Nephron (organoid): Measurements from ENCODE around the gene SLC26A4.

Experiments used
- H3K27ac Mint-ChIP-seq, 3 experiments: 2 replicates each; pipeline ENCODE4 v1.8.0; 2020; ENCODE audit warnings: mixed read lengths in 3 of 3, mild to moderate bottlenecking in 2 of 3, moderate library complexity in 1 of 3
- H3K27me3 Mint-ChIP-seq: 2 replicates; pipeline ENCODE4 v1.8.0; 2021; ENCODE audit warnings: low read depth, mild to moderate bottlenecking, moderate library complexity, mixed read lengths
- H3K36me3 Mint-ChIP-seq: 2 replicates; pipeline ENCODE4 v1.8.0; 2020; ENCODE audit warnings: low read depth, mixed read lengths
- H3K4me1 Mint-ChIP-seq: 2 replicates; pipeline ENCODE4 v1.8.0; 2020; ENCODE audit warnings: mixed read lengths
- H3K4me3 Mint-ChIP-seq, 3 experiments: 2 replicates each; pipeline ENCODE4 v1.8.0; 2020; ENCODE audit warnings: mild to moderate bottlenecking in 3 of 3, mixed read lengths in 3 of 3, moderate library complexity in 2 of 3
- H3K9me3 Mint-ChIP-seq: 2 replicates; pipeline ENCODE4 v1.8.0; 2020; ENCODE audit warnings: mixed read lengths
- CTCF ChIP-seq, 3 experiments: fragments of 200-600 bp; sonication (generic); IDR thresholded peaks; one replicate each; pipeline ENCODE4 v1.5.0; 2021; ENCODE audit warnings: antibody characterized with exemption in 3 of 3; ENCODE audit not compliant: unreplicated experiment in 3 of 3

Gene SLC26A4

DNA sequence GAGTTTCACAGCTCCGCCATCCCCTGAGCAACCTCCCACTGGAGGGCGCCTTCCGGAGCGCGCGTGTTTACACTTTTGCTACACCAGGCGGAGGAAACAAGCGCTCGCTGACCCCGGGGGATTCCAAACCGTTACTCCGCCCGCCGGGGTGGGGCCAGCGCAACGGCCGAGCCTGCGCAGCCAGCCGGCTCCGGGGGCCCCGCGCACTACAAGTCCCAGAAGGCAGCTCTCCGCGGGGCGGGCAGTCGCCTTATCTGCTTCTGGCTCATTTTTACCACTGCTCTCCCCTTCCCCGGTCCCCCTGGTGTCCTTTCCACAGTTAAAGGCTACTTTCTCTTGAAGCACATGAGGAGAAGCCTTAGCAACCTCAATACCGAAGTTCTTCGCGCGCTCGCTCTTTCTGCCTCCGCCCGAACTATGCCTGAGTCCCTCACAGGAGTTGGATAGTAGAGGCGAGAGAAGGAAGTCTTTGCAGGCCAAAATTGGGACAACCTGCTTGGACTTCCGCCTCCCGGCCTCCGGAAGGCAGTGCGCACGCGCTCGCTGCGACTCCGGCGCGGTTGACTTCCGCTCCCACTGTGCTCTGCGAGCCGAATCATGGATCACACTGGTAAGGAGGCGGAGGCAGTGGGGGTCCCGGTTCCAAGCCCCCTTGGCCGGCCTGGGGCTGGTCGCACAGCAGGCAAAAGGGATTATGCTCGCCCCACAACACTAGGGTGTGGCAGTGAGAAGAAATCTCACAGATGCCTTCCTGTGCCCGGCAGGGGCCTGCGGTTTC lies 83.1 kb downstream of the SLC26A4 start, which contains the start of gene CBLL1:
CBLL1 (plus strand) TSS at position 576 of the 778 bp plus-strand sequence; CDS start at position 598, 22 bp downstream.
- Mint-ChIP-seq H3K36me3 (no peaks in the 10 kb centered on the region), H3K4me1 (peaks cover 23% of the 10 kb centered on the region), H3K9me3 (no peaks in the 10 kb centered on the region), H3K4me3 (peak within 1 kb of the TSS; percentile 96 to 100 (median 97)), H3K27ac (peak within 1 kb of the TSS; percentile 99 to 100 (median 100)), H3K27me3 (peaks cover 9% of the 10 kb centered on the region)
- TF ChIP-seq CTCF (IDR thresholded peaks at IDR 0.05; ENCODE audit: unreplicated experiment in 3 of 3) = peak; percentile 58 to 83 (median 79)

DNA sequence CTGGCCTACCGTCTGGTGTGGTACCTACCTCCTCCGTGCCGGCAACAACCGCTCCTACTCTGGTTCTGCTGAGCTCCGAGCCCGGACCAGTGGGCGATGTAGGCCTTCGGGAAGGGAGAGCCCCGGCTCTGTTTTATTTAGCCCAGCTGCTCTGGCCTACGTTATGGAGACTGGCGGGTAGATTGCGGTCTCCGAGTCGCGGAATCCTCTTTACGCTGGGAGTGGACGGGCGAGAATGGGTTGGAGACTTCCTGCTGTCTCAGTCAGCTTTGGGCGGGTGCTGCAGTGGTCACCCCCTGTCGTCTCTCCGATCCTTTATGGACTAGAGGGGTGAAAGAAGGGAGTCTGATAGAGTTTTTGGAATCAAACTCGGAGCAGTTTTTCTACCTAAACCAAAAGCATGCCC lies 83.7 kb downstream of the SLC26A4 start:
- peaks cover 6% of the 10 kb centered on the region for H3K27me3 Mint-ChIP-seq
- no peaks in the 10 kb centered on the region for H3K36me3 Mint-ChIP-seq
- peak overlapping the region; percentile 99 to 100 (median 100) for H3K27ac Mint-ChIP-seq
- H3K9me3 Mint-ChIP-seq = no peaks in the 10 kb centered on the region
- TF ChIP-seq CTCF (IDR thresholded peaks at IDR 0.05; ENCODE audit: unreplicated experiment in 3 of 3) = no peak
- peaks cover 23% of the 10 kb centered on the region for H3K4me1 Mint-ChIP-seq
- H3K4me3 Mint-ChIP-seq = peak overlapping the region; percentile 96 to 100 (median 97)

- H3K27ac Mint-ChIP-seq = no peak overlapping the region
- peaks cover 7% of the 10 kb centered on the region for H3K36me3 Mint-ChIP-seq
- no peaks in the 10 kb centered on the region for H3K27me3 Mint-ChIP-seq
- H3K9me3 Mint-ChIP-seq = no peaks in the 10 kb centered on the region
- peak overlapping the region; percentile 78 to 97 (median 96) for H3K4me3 Mint-ChIP-seq
- peaks cover 23% of the 10 kb centered on the region for H3K4me1 Mint-ChIP-seq
- TF ChIP-seq CTCF (IDR thresholded peaks at IDR 0.05; ENCODE audit: unreplicated experiment in 3 of 3) = no peak
Observed at GRCh38 chr7:107746006-107746405, 85.4 kb downstream of the SLC26A4 start.

- Mint-ChIP-seq H3K36me3 (peaks cover 44% of the 10 kb centered on the region), H3K4me1 (no peaks in the 10 kb centered on the region), H3K4me3 (no peak overlapping the region), H3K9me3 (no peaks in the 10 kb centered on the region), H3K27me3 (no peaks in the 10 kb centered on the region), H3K27ac (no peak overlapping the region)
- no peak for TF ChIP-seq CTCF (IDR thresholded peaks at IDR 0.05; ENCODE audit: unreplicated experiment in 3 of 3)
Observed at GRCh38 chr7:107751113-107751512, 90.5 kb downstream of the SLC26A4 start.

- H3K27me3 Mint-ChIP-seq = no peaks in the 10 kb centered on the region
- H3K4me1 Mint-ChIP-seq = no peaks in the 10 kb centered on the region
- no peak for TF ChIP-seq CTCF (IDR thresholded peaks at IDR 0.05; ENCODE audit: unreplicated experiment in 3 of 3)
- no peaks in the 10 kb centered on the region for H3K9me3 Mint-ChIP-seq
- no peak overlapping the region for H3K4me3 Mint-ChIP-seq
- H3K36me3 Mint-ChIP-seq = peaks cover 71% of the 10 kb centered on the region
- no peak overlapping the region for H3K27ac Mint-ChIP-seq
Observed at GRCh38 chr7:107754642-107755041, 94.0 kb downstream of the SLC26A4 start.

GRCh38 chr7:107758667-107759066 lies 98.0 kb downstream of the SLC26A4 start:
- Mint-ChIP-seq H3K9me3 (no peaks in the 10 kb centered on the region), H3K27me3 (no peaks in the 10 kb centered on the region), H3K4me1 (no peaks in the 10 kb centered on the region), H3K4me3 (no peak overlapping the region), H3K36me3 (peaks cover 41% of the 10 kb centered on the region), H3K27ac (no peak overlapping the region)
- no peak for TF ChIP-seq CTCF (IDR thresholded peaks at IDR 0.05; ENCODE audit: unreplicated experiment in 3 of 3)
